ENCODE measurements around the gene SEMA3E.

- no peak for TF ChIP-seq REST (IDR thresholded peaks at IDR 0.05; ENCODE audit: insufficient read depth in 1 of 2, low read depth in 2 of 2, low read length in 1 of 2)
- no peak for TF ChIP-seq CTCF (IDR thresholded peaks at IDR 0.05)
- TF ChIP-seq SIN3A (IDR thresholded peaks at IDR 0.05; ENCODE audit: borderline replicate concordance, insufficient read depth, low read depth, low read length): no peak
- no peak for TF ChIP-seq POLR2AphosphoS5 (IDR thresholded peaks at IDR 0.05; ENCODE audit: low read depth, low read length)
- no peak for TF ChIP-seq TCF7L2 (IDR thresholded peaks at IDR 0.05; ENCODE audit: low read depth, low read length)
Observed at GRCh38 chr7:83313931-83314330, 335.0 kb downstream of the SEMA3E start.

Measured in Panc1 (cell line).